Left cardiac atrium (tissue), 4 donors: ENCODE results near the gene PFKFB3. TPM values are rescaled to one million over a fixed set of nuclear protein-coding genes. Genes with fewer than 3 reads are reported as not detected.
"Not testable (repeated sequence)": the region's sequence is repeated elsewhere in the genome, so short reads cannot be mapped to it uniquely, and the experiment has no call there.

Source experiments
- ATAC-seq, 2 donors: fragments of 200-7000 bp; cut with Tn5 transposase; one replicate each; pipeline ENCODE4 v1.9.1; 2020; ENCODE audit warnings: mild to moderate bottlenecking in 2 of 2, moderate library complexity in 2 of 2
- DNase-seq: peaks from one replicate; pipeline ENCODE4 v3.0.0-alpha.2; 2020
- intact Hi-C, 2 donors: fragments of 100-400 bp; cut with DNase I; formaldehyde crosslinking; loops; one replicate each; pipeline versions ENCODE4 v1.14.1 to v1.15.1; 2022 to 2023
- long read RNA-seq: library from polyadenylated mRNA; unstranded; transcript quantifications from one replicate; pipeline ENCODE4 v2.0.0, GENCODE V29; 2021
- total RNA-seq, 2 donors: library from RNA; stranded (reverse); fragmentation: NEBNext Ultra II Directional; extraction: Animal tissue kit (Norgen Biotek cat#: 25700); gene quantifications; one replicate each; pipeline ENCODE4 v1.2.1, GENCODE V29; 2021
- donor health status: DM: no; HTN: yes; CAD: no.
- donor health status: DM: no; HTN: yes; CAD: no; lungs with severe emphysema.
- donor health status: DM: yes; HTN: yes; CAD: no.
- donor health status: Dilated cardiomyopathy.

The PFKFB3 gene
- total RNA-seq, result 10 to 100 TPM; 30.7 to 56.1 TPM
- long read RNA-seq, full-length matches to known transcripts, result 4 of 14 reads
- long read RNA-seq, partial matches to known transcripts, result 5 of 14 reads
- long read RNA-seq, other reads (novel, unspliced or antisense), result 5 of 14 reads

- ATAC-seq, result peak; percentile 92 to 95
- intact Hi-C loops, result loop anchor here (2.0 to 10.0 kb wide), 4 partner anchors 72 to 202 kb away; no protein-coding TSS in a partner anchor
- DNase-seq, result peak; percentile 96
These were observed at the start of gene PFKFB3 for GRCh38 chr10:6202684-6203330. Gene PFKFB3 (plus strand): TSS chr10:6202932. CDS start chr10:6203261, 329 bp downstream.

GRCh38 chr10:6153845-6154244, 48.9 kb upstream of the PFKFB3 start:
- ATAC-seq (no peak), DNase-seq (no peak)
- intact Hi-C loops, result loop anchor here in 1 of 2 donors (5.0 kb wide), 1 partner anchor 47 kb away; no protein-coding TSS in a partner anchor

GRCh38 chr10:6154566-6154965, 48.2 kb upstream of the PFKFB3 start:
- intact Hi-C loops, result loop anchor here in 1 of 2 donors (5.0 kb wide), 1 partner anchor 47 kb away; no protein-coding TSS in a partner anchor
- no peak for ATAC-seq
- DNase-seq, result no peak

GRCh38 chr10:6158276-6158675, 44.5 kb upstream of the PFKFB3 start:
- intact Hi-C loops, result no loop called here

GRCh38 chr10:6161921-6162320, 40.8 kb upstream of the PFKFB3 start:
- ATAC-seq (no peak), DNase-seq (no peak)
- intact Hi-C loops, result no loop called here

More at GRCh38 chr10:6158276-6158675, 44.5 kb upstream of the PFKFB3 start:
- no peak for ATAC-seq
- DNase-seq, result no peak

GRCh38 chr10:6162589-6163356, 40.0 kb upstream of the PFKFB3 start:
- no peak for DNase-seq
- peak in 1 of 2 donors; percentile 3 for ATAC-seq
- intact Hi-C loops, result no loop called here

GRCh38 chr10:6163364-6164270, 39.1 kb upstream of the PFKFB3 start:
- intact Hi-C loops, result loop anchor here in 1 of 2 donors (2.0 kb wide), 1 partner anchor 37 kb away; no protein-coding TSS in a partner anchor
- DNase-seq (peak; percentile 92), ATAC-seq (peak; percentile 98 to 99)

GRCh38 chr10:6164271-6165095, 38.2 kb upstream of the PFKFB3 start:
- DNase-seq (no peak), ATAC-seq (peak in 1 of 2 donors; percentile 14)
- intact Hi-C loops, result loop anchor here in 1 of 2 donors (2.0 kb wide), 1 partner anchor 36 kb away; no protein-coding TSS in a partner anchor

- DNase-seq (no peak), ATAC-seq (no peak)
- intact Hi-C loops, result loop anchor here in 1 of 2 donors (2.0 kb wide), 1 partner anchor 36 kb away; no protein-coding TSS in a partner anchor
These were observed 37.5 kb upstream of the PFKFB3 start for GRCh38 chr10:6165221-6165725.

GRCh38 chr10:6165933-6166332, 36.8 kb upstream of the PFKFB3 start:
- intact Hi-C loops, result loop anchor here in 1 of 2 donors (2.0 kb wide), 1 partner anchor 35 kb away; no protein-coding TSS in a partner anchor
- not testable (repeated sequence) for ATAC-seq, DNase-seq

- intact Hi-C loops, result no loop called here
- ATAC-seq (no peak), DNase-seq (no peak)
These were observed 35.3 kb upstream of the PFKFB3 start for GRCh38 chr10:6167456-6167855.

- ATAC-seq, result no peak
- intact Hi-C loops, result no loop called here
These were observed 34.6 kb upstream of the PFKFB3 start for GRCh38 chr10:6168084-6168483.

GRCh38 chr10:6170638-6171037, 32.1 kb upstream of the PFKFB3 start:
- ATAC-seq (no peak), DNase-seq (no peak)
- intact Hi-C loops, result no loop called here

More at GRCh38 chr10:6168084-6168483, 34.6 kb upstream of the PFKFB3 start:
- no peak for DNase-seq

- ATAC-seq (peak; percentile 68 to 84), DNase-seq (peak; percentile 75)
- intact Hi-C loops, result no loop called here
These were observed 30.6 kb upstream of the PFKFB3 start for GRCh38 chr10:6171881-6172695.

GRCh38 chr10:6173203-6173602, 29.5 kb upstream of the PFKFB3 start:
- DNase-seq (no peak), ATAC-seq (no peak)
- intact Hi-C loops, result no loop called here

- no peak for ATAC-seq
- no peak for DNase-seq
- intact Hi-C loops, result no loop called here
These were observed 28.4 kb upstream of the PFKFB3 start for GRCh38 chr10:6174201-6174874.
